ENCODE data around the gene SETMAR.
"Not testable (repeated sequence)": the region's sequence is repeated elsewhere in the genome, so short reads cannot be mapped to it uniquely, and the experiment has no call there.

SETMAR gene

DNA sequence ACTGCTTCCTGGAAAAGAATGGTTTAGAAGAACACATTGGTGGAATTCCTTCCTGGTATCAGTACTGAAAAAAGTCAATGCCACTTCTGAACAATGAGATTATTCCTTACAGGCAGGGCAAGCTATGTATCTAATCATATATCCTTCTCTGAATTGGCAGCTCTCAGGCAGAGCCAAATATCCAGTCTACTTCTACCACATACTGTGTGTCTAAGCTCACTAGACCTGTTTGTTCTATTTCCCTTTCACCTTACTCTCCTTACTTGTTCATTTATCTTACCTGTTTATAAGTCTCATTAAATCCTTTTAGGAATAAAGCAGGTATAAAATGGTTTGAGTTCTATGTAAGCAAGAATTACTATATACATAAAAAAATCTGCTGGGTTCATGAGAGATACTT lies 8.3 kb downstream of the SETMAR start:
- peaks cover 12 to 22% (median 16%) of the 10 kb centered on the region in 5 donors for H3K36me3 ChIP-seq (ENCODE audit: control insufficient read depth in 5 of 5, insufficient read depth in 5 of 5, low read length in 5 of 5)
- H3K4me1 ChIP-seq (ENCODE audit: control insufficient read depth in 5 of 5, insufficient read depth in 5 of 5, low read length in 5 of 5) = peaks cover 0 to 39% (median 29%) of the 10 kb centered on the region in 5 donors
- H3K9ac ChIP-seq (ENCODE audit: low read length in 5 of 5) = no peak overlapping the region
- no peaks in the 10 kb centered on the region for H3K9me3 ChIP-seq (ENCODE audit: control insufficient read depth in 5 of 5, low read length in 5 of 5)
- no peak overlapping the region for H3K4me3 ChIP-seq (ENCODE audit: low read depth in 1 of 5, low read length in 5 of 5)
- no peaks in the 10 kb centered on the region for H3K27me3 ChIP-seq (ENCODE audit: control insufficient read depth in 5 of 5, insufficient read depth in 4 of 5, low read length in 5 of 5)
- no peak overlapping the region for H3K27ac ChIP-seq (ENCODE audit: low read depth, low read length)

GRCh38 chr3:4313606-4314293 lies 10.6 kb downstream of the SETMAR start:
- Histone ChIP-seq H3K4me1 (ENCODE audit: control insufficient read depth in 5 of 5, insufficient read depth in 5 of 5, low read length in 5 of 5) (peaks cover 0 to 16% (median 8%) of the 10 kb centered on the region in 5 donors), H3K27me3 (ENCODE audit: control insufficient read depth in 5 of 5, insufficient read depth in 4 of 5, low read length in 5 of 5) (no peaks in the 10 kb centered on the region), H3K36me3 (ENCODE audit: control insufficient read depth in 5 of 5, insufficient read depth in 5 of 5, low read length in 5 of 5) (peaks cover 12 to 28% (median 22%) of the 10 kb centered on the region in 5 donors), H3K4me3 (ENCODE audit: low read depth in 1 of 5, low read length in 5 of 5) (no peak overlapping the region), H3K27ac (ENCODE audit: low read depth, low read length) (no peak overlapping the region), H3K9ac (ENCODE audit: low read length in 5 of 5) (no peak overlapping the region), H3K9me3 (ENCODE audit: control insufficient read depth in 5 of 5, low read length in 5 of 5) (no peaks in the 10 kb centered on the region)

DNA sequence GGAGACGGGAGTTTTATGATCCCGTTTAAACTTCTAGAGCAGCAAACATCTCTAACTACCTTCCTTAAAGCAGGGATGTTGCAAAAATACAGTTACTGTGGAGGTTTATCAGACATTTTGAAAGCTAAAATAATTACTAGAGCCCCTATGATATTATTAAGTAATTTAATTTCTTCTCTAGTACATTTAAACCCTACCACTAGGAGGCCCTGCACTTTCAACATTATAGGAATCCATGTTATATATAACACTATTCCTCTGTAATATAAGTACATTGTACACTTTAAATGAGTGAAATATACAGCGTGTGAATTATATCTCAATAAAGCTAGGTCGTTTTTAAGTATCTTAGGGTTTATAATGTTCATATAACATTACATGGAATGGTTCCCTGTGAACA lies 11.5 kb downstream of the SETMAR start:
- Histone ChIP-seq H3K4me3 (ENCODE audit: low read depth in 1 of 5, low read length in 5 of 5) (no peak overlapping the region), H3K27me3 (ENCODE audit: control insufficient read depth in 5 of 5, insufficient read depth in 4 of 5, low read length in 5 of 5) (no peaks in the 10 kb centered on the region), H3K27ac (ENCODE audit: low read depth, low read length) (no peak overlapping the region), H3K9ac (ENCODE audit: low read length in 5 of 5) (no peak overlapping the region), H3K9me3 (ENCODE audit: control insufficient read depth in 5 of 5, low read length in 5 of 5) (no peaks in the 10 kb centered on the region), H3K36me3 (ENCODE audit: control insufficient read depth in 5 of 5, insufficient read depth in 5 of 5, low read length in 5 of 5) (peaks cover 12 to 28% (median 22%) of the 10 kb centered on the region in 5 donors), H3K4me1 (ENCODE audit: control insufficient read depth in 5 of 5, insufficient read depth in 5 of 5, low read length in 5 of 5) (peaks cover 0 to 11% (median 6%) of the 10 kb centered on the region in 5 donors)

- Histone ChIP-seq H3K27ac (ENCODE audit: low read depth, low read length) (no peak overlapping the region), H3K4me1 (ENCODE audit: control insufficient read depth in 5 of 5, insufficient read depth in 5 of 5, low read length in 5 of 5) (peaks cover 3 to 30% (median 24%) of the 10 kb centered on the region in 5 donors), H3K27me3 (ENCODE audit: control insufficient read depth in 5 of 5, insufficient read depth in 4 of 5, low read length in 5 of 5) (no peaks in the 10 kb centered on the region), H3K9ac (ENCODE audit: low read length in 5 of 5) (no peak overlapping the region), H3K4me3 (ENCODE audit: low read depth in 1 of 5, low read length in 5 of 5) (no peak overlapping the region), H3K36me3 (ENCODE audit: control insufficient read depth in 5 of 5, insufficient read depth in 5 of 5, low read length in 5 of 5) (peaks cover 1 to 13% (median 9%) of the 10 kb centered on the region in 5 donors), H3K9me3 (ENCODE audit: control insufficient read depth in 5 of 5, low read length in 5 of 5) (no peaks in the 10 kb centered on the region)
Observed at GRCh38 chr3:4320096-4320911, 17.1 kb downstream of the SETMAR start.

DNA sequence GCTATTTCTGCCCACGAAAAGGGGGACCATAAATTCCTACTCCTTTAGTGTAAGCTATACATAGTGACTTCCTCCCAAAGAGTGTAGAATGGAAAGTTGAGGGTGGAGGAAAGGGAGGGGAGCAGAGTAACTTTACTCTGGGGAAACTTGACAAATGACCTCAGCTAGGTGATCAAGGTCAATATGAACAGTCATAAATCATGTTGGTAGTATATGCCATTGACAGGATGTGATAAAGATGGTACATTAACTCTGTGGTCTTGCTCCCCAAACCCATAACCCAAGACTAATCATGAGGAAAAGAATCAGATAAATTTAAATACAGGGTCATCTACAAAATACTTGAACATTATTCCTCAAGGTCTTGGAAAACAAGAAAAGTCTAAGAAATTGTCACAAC lies 18.6 kb downstream of the SETMAR start:
- H3K4me1 ChIP-seq (ENCODE audit: control insufficient read depth in 5 of 5, insufficient read depth in 5 of 5, low read length in 5 of 5) = peaks cover 3 to 41% (median 25%) of the 10 kb centered on the region in 5 donors
- no peak overlapping the region for H3K4me3 ChIP-seq (ENCODE audit: low read depth in 1 of 5, low read length in 5 of 5)
- H3K9me3 ChIP-seq (ENCODE audit: control insufficient read depth in 5 of 5, low read length in 5 of 5) = no peaks in the 10 kb centered on the region
- H3K27me3 ChIP-seq (ENCODE audit: control insufficient read depth in 5 of 5, insufficient read depth in 4 of 5, low read length in 5 of 5) = no peaks in the 10 kb centered on the region
- H3K27ac ChIP-seq (ENCODE audit: low read depth, low read length) = no peak overlapping the region
- peaks cover 0 to 4% (median 3%) of the 10 kb centered on the region in 5 donors for H3K36me3 ChIP-seq (ENCODE audit: control insufficient read depth in 5 of 5, insufficient read depth in 5 of 5, low read length in 5 of 5)
- no peak overlapping the region for H3K9ac ChIP-seq (ENCODE audit: low read length in 5 of 5)

DNA sequence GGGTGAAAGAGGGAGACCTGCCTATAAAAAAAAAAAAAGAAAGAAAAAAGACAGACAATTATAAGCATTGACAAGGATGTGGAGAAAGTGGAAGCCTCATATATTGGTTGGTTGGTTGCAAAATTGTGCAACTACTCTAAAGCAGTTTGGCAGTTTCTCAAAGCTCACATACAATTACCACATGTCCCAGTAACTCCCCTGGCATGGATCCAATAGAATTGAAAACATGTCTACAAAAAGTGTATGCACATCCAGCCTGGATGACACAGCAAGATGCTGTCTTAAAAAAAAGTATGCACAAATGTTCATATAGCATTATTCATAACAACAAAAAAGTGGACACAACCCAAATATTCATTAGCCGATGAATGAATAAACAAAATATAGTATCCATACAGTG lies 19.5 kb downstream of the SETMAR start:
- Histone ChIP-seq H3K4me1 (ENCODE audit: control insufficient read depth in 5 of 5, insufficient read depth in 5 of 5, low read length in 5 of 5) (peaks cover 3 to 41% (median 25%) of the 10 kb centered on the region in 5 donors), H3K27me3 (ENCODE audit: control insufficient read depth in 5 of 5, insufficient read depth in 4 of 5, low read length in 5 of 5) (no peaks in the 10 kb centered on the region), H3K27ac (ENCODE audit: low read depth, low read length) (no peak overlapping the region), H3K9me3 (ENCODE audit: control insufficient read depth in 5 of 5, low read length in 5 of 5) (no peaks in the 10 kb centered on the region), H3K9ac (ENCODE audit: low read length in 5 of 5) (no peak overlapping the region), H3K36me3 (ENCODE audit: control insufficient read depth in 5 of 5, insufficient read depth in 5 of 5, low read length in 5 of 5) (no peaks in the 10 kb centered on the region), H3K4me3 (ENCODE audit: low read depth in 1 of 5, low read length in 5 of 5) (no peak overlapping the region)

GRCh38 chr3:4323246-4324027 lies 20.3 kb downstream of the SETMAR start:
- H3K27me3 ChIP-seq (ENCODE audit: control insufficient read depth in 5 of 5, insufficient read depth in 4 of 5, low read length in 5 of 5) = no peaks in the 10 kb centered on the region
- peaks cover 3 to 41% (median 25%) of the 10 kb centered on the region in 5 donors for H3K4me1 ChIP-seq (ENCODE audit: control insufficient read depth in 5 of 5, insufficient read depth in 5 of 5, low read length in 5 of 5)
- no peak overlapping the region for H3K27ac ChIP-seq (ENCODE audit: low read depth, low read length)
- no peak overlapping the region for H3K9ac ChIP-seq (ENCODE audit: low read length in 5 of 5)
- H3K36me3 ChIP-seq (ENCODE audit: control insufficient read depth in 5 of 5, insufficient read depth in 5 of 5, low read length in 5 of 5) = no peaks in the 10 kb centered on the region
- H3K4me3 ChIP-seq (ENCODE audit: low read depth in 1 of 5, low read length in 5 of 5) = no peak overlapping the region
- H3K9me3 ChIP-seq (ENCODE audit: control insufficient read depth in 5 of 5, low read length in 5 of 5) = peaks cover 0 to 2% (median 0%) of the 10 kb centered on the region in 5 donors

- no peak overlapping the region for H3K9ac ChIP-seq (ENCODE audit: low read length in 5 of 5)
- no peak overlapping the region for H3K27ac ChIP-seq (ENCODE audit: low read depth, low read length)
- H3K9me3 ChIP-seq (ENCODE audit: control insufficient read depth in 5 of 5, low read length in 5 of 5) = peaks cover 0 to 6% (median 3%) of the 10 kb centered on the region in 5 donors
- H3K4me1 ChIP-seq (ENCODE audit: control insufficient read depth in 5 of 5, insufficient read depth in 5 of 5, low read length in 5 of 5) = peaks cover 3 to 23% (median 7%) of the 10 kb centered on the region in 5 donors
- H3K36me3 ChIP-seq (ENCODE audit: control insufficient read depth in 5 of 5, insufficient read depth in 5 of 5, low read length in 5 of 5) = no peaks in the 10 kb centered on the region
- no peaks in the 10 kb centered on the region for H3K27me3 ChIP-seq (ENCODE audit: control insufficient read depth in 5 of 5, insufficient read depth in 4 of 5, low read length in 5 of 5)
- no peak overlapping the region for H3K4me3 ChIP-seq (ENCODE audit: low read depth in 1 of 5, low read length in 5 of 5)
Observed at GRCh38 chr3:4326868-4327267, 23.7 kb downstream of the SETMAR start.

DNA sequence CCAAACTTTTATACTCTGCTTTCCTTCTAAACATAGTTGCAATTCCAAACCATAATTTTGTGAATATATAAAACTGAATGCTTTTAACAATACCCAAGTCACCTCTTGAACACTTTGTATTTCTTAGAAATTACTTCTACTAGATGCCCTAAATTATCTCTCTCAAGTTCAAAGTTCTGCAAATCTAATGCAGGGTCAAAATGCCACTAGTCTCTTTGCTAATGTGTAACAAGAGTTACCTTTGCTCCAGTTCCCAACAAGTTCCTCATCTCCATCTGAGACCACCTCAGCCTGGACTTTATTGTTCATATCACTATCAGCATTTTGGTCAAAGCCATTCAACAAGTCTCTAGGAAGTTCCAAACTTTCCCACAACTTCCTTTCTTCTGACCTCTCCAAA lies 26.6 kb downstream of the SETMAR start:
- H3K4me3 ChIP-seq (ENCODE audit: low read depth in 1 of 5, low read length in 5 of 5); H3K9me3 ChIP-seq (ENCODE audit: control insufficient read depth in 5 of 5, low read length in 5 of 5); H3K36me3 ChIP-seq (ENCODE audit: control insufficient read depth in 5 of 5, insufficient read depth in 5 of 5, low read length in 5 of 5); H3K27me3 ChIP-seq (ENCODE audit: control insufficient read depth in 5 of 5, insufficient read depth in 4 of 5, low read length in 5 of 5); H3K9ac ChIP-seq (ENCODE audit: low read length in 5 of 5); H3K27ac ChIP-seq (ENCODE audit: low read depth, low read length): not testable (repeated sequence)
- peaks cover 0 to 10% (median 0%) of the 10 kb centered on the region in 5 donors for H3K4me1 ChIP-seq (ENCODE audit: control insufficient read depth in 5 of 5, insufficient read depth in 5 of 5, low read length in 5 of 5)

Data from subcutaneous abdominal adipose tissue (tissue), 5 donors.